Esophagus muscularis mucosa (tissue), 4 donors: ENCODE data around the gene SLC2A10. TPM values are rescaled to one million over a fixed set of nuclear protein-coding genes. Genes with fewer than 3 reads are reported as not detected.
"Not testable (repeated sequence)": the region's sequence is repeated elsewhere in the genome, so short reads cannot be mapped to it uniquely, and the experiment has no call there.

Experiments used
- DNase-seq: peaks from one replicate; pipeline ENCODE4 v3.0.0-alpha.2; 2017; ENCODE audit errors: extremely low spot score
- H3K27ac ChIP-seq, 4 donors: fragments of 200-600 bp; sonication (generic); replicated peaks in 1 of 4; 1 replicate in 3 of 4; 2 replicates in 1 of 4; pipeline ENCODE4 v1.5.1; 2016 to 2019; ENCODE audit warnings: mild to moderate bottlenecking in 1 of 4
- H3K27me3 ChIP-seq, 4 donors: fragments of 200-600 bp; sonication (generic); one replicate each; pipeline versions ENCODE4 v1.5.1 to v1.6.0; 2016 to 2019
- H3K36me3 ChIP-seq, 4 donors: fragments of 200-600 bp; sonication (generic); one replicate each; pipeline ENCODE4 v1.5.1; 2016 to 2019
- H3K4me1 ChIP-seq, 4 donors: fragments of 200-600 bp; sonication (generic); one replicate each; pipeline ENCODE4 v1.5.1; 2016 to 2019
- H3K4me3 ChIP-seq, 4 donors: fragments of 200-600 bp; sonication (generic); 1 replicate in 2 of 4; 2 replicates in 2 of 4; pipeline ENCODE4 v1.5.1; 2016 to 2019; ENCODE audit warnings: mild to moderate bottlenecking in 4 of 4, moderate library complexity in 1 of 4
- H3K9me3 ChIP-seq, 4 donors: fragments of 200-600 bp; sonication (generic); 1 replicate in 3 of 4; 2 replicates in 1 of 4; pipeline ENCODE4 v1.5.1; 2016 to 2019
- EP300 ChIP-seq: sonication (generic); formaldehyde crosslinking; IDR thresholded peaks from one replicate; pipeline ENCODE4 v1.6.1; 2017; ENCODE audit warnings: antibody characterized with exemption
- POLR2A ChIP-seq: fragments of 450-650 bp; IDR thresholded peaks from one replicate; pipeline ENCODE4 v1.6.1; 2017; ENCODE audit warnings: antibody characterized with exemption, moderate library complexity, mild to moderate bottlenecking, low read depth
- POLR2AphosphoS5 ChIP-seq, 2 donors: sonication (generic); formaldehyde crosslinking; IDR thresholded peaks; one replicate each; pipeline ENCODE4 v1.6.1; 2017; ENCODE audit warnings: antibody characterized with exemption in 2 of 2
- WGBS: methylation state at CpG from one replicate; pipeline ENCODE4 v1.1.5; 2018; 5-methylcytosine and 5-hydroxymethylcytosine counted together
- intact Hi-C: fragments of 100-400 bp; cut with DNase I; formaldehyde crosslinking; loops from one replicate; pipeline ENCODE4 v1.15.1; 2023
- total RNA-seq, 4 donors: library from RNA; depleted of rRNA; stranded (reverse); fragments of >200 nt; gene quantifications; one replicate each; pipeline versions ENCODE4 v1.1.0 to v1.2.1, GENCODE V29; 2016
- TF ChIP-seq, protein P1 (sequence below), 3 experiments: fragments of 200-600 bp in 2 of 3; fragments of 450-650 bp in 1 of 3; sonication (generic) in 2 of 3; IDR thresholded peaks; one replicate each; pipeline ENCODE4 v1.5.1; 2017 to 2019; ENCODE audit warnings: antibody characterized with exemption in 3 of 3, mild to moderate bottlenecking in 2 of 3, moderate library complexity in 1 of 3

SLC2A10 gene
- total RNA-seq, 4 donors from 2014 or later, result 9.6 to 27.0 (median 15.3) TPM

DNA sequence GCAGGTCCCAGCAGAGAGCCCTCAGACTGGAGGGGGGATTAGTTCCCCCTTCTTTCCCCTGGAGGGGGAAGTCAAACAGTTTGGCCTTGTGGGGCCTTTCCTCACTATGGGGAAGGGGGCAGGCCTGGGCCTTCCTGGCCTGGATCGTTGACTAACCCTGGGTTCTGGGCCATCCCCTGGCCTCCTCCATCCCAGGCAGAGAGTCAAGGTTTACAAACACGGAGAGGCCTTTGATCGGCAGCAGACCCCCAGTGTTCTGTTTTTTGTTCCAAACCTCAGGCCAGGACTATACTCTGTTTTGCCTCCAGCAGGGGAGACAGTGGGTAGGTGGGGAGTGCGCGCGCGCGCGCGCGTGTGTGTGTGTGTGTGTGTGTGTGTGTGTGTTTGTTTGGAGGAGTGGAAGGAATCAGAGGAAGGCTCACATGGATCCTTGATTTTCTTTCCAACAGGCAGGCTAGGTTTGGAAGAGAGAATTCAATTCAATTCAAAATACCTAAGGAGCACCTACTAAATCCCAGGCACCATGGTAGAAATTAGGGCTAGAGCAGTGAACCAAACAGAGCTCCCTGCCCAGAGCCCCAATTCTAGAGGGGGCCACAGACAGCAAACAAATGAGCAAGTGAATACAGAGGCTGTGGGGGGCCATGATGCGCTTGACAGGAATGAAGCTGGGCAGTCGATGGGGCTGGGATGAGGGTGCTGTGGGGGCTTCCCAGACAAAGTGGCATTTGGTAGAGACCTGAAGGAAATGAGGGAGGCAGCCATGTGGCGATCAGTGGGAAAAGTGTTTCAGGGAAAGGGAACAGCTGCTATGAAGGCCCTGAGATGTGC lies 35.0 kb upstream of the SLC2A10 start:
- H3K27ac ChIP-seq, result no peak overlapping the region
- H3K27me3 ChIP-seq, result no peaks in the 10 kb centered on the region
- DNase-seq, result no peak
- no peak overlapping the region for H3K4me3 ChIP-seq
- no peaks in the 10 kb centered on the region for H3K4me1 ChIP-seq
- 86% methylated on average over 11 of the region's 14 CpGs for WGBS
- intact Hi-C loops, result no loop called here
- TF ChIP-seq POLR2A, result no peak
- TF ChIP-seq EP300, result no peak
- TF ChIP-seq POLR2AphosphoS5 (IDR thresholded peaks at IDR 0.05), result no peak
- TF ChIP-seq, protein P1, sequence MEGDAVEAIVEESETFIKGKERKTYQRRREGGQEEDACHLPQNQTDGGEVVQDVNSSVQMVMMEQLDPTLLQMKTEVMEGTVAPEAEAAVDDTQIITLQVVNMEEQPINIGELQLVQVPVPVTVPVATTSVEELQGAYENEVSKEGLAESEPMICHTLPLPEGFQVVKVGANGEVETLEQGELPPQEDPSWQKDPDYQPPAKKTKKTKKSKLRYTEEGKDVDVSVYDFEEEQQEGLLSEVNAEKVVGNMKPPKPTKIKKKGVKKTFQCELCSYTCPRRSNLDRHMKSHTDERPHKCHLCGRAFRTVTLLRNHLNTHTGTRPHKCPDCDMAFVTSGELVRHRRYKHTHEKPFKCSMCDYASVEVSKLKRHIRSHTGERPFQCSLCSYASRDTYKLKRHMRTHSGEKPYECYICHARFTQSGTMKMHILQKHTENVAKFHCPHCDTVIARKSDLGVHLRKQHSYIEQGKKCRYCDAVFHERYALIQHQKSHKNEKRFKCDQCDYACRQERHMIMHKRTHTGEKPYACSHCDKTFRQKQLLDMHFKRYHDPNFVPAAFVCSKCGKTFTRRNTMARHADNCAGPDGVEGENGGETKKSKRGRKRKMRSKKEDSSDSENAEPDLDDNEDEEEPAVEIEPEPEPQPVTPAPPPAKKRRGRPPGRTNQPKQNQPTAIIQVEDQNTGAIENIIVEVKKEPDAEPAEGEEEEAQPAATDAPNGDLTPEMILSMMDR (IDR thresholded peaks at IDR 0.05), result no peak
- H3K36me3 ChIP-seq, result no peaks in the 10 kb centered on the region
- H3K9me3 ChIP-seq, result peaks cover 0 to 25% (median 0%) of the 10 kb centered on the region in 4 donors

DNA sequence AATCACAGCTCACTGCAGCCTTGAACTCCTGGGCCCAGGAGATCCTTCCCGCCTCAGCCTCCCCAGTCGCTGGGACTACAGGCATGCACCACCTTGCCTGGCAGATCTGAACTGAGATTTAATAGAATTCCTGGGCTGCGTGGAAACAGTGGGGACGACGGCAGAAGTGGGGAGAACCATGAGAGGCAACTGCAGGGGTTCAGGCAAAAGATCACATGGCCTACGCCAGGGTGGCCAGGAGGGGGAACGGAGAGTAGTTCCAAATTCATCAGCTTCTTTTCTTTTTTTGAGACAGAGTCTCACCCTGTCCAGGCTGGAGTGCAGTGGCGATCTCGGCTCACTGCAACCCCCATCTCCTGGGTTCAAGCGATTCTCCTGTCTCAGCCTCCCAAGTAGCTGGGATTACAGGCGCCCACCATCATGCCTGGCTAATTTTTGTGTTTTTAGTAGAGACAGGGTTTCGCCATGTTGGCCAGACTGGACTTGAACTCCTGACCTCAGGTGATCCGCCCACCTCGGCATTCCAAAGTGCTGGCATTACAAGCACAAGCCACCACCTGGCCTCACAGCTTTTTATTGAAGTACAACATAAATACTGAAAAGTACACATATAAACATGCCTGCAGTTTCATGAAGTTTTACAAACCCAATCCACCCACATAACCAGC lies 32.7 kb upstream of the SLC2A10 start:
- H3K27ac ChIP-seq, H3K36me3 ChIP-seq, H3K4me3 ChIP-seq, H3K27me3 ChIP-seq, DNase-seq, intact Hi-C loops: not testable (repeated sequence)
- WGBS, result 89% methylated on average over 9 of the region's 14 CpGs
- peaks cover 0 to 11% (median 9%) of the 10 kb centered on the region in 4 donors for H3K4me1 ChIP-seq
- H3K9me3 ChIP-seq, result peaks cover 0 to 10% (median 0%) of the 10 kb centered on the region in 4 donors

DNA sequence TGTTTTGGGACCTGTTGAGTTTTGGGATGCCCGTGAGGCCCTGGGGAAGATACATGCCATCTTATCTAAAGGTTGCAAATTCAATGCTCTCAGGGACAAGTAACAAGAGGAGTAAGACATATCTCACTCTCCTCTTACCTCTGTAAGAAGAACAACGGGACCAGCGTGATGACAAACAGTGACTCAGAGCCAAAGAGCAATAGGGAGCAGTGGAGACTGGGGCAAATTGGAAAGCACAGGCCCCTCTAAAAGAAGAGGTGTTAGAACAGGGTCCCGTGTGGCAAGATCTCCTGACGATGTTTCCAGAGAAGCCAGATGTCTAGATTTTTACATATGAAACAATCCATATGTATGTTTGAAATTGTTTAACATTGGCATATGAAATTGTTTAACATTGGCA lies 31.8 kb upstream of the SLC2A10 start:
- peaks cover 1 to 16% (median 12%) of the 10 kb centered on the region in 4 donors for H3K4me1 ChIP-seq
- H3K4me3 ChIP-seq, result no peak overlapping the region
- no peaks in the 10 kb centered on the region for H3K27me3 ChIP-seq
- peaks cover 0 to 9% (median 2%) of the 10 kb centered on the region in 4 donors for H3K36me3 ChIP-seq
- intact Hi-C loops, result no loop called here
- TF ChIP-seq POLR2A (no peak), EP300 (no peak), POLR2AphosphoS5 (IDR thresholded peaks at IDR 0.05) (no peak)
- TF ChIP-seq, protein P1 (IDR thresholded peaks at IDR 0.05), result no peak
- H3K9me3 ChIP-seq, result peaks cover 0 to 3% (median 0%) of the 10 kb centered on the region in 4 donors
- H3K27ac ChIP-seq, result no peak overlapping the region
- DNase-seq, result no peak
- 90% methylated on average over 5 of the region's 5 CpGs for WGBS

DNA sequence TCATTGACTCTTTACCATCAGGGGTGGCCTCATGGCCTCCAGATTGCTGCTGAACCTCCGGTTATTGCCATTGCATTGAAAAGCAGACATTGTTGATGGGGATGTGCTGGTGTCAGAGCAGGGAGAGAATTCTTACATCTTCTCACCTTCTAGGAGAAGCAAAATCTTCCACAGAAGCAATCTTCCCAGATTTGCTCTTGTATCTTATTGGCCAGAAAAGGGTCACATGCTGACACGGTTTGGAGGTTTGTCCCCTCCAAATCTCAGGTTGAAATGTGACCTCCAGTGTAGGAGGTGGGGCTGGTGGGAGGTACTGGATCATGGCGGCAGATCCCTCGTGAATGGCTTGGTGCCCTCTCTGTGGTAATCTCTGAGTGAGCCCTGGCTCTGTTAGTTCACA lies 30.9 kb upstream of the SLC2A10 start:
- Histone ChIP-seq H3K36me3 (peaks cover 0 to 9% (median 2%) of the 10 kb centered on the region in 4 donors), H3K4me1 (peaks cover 10 to 25% (median 21%) of the 10 kb centered on the region in 4 donors), H3K27ac (no peak overlapping the region), H3K4me3 (no peak overlapping the region), H3K9me3 (no peaks in the 10 kb centered on the region), H3K27me3 (no peaks in the 10 kb centered on the region)
- 96% methylated on average over 4 of the region's 4 CpGs for WGBS
- intact Hi-C loops, result no loop called here
- no peak for DNase-seq
- TF ChIP-seq, protein P1 (IDR thresholded peaks at IDR 0.05), result no peak
- TF ChIP-seq POLR2A, result no peak
- no peak for TF ChIP-seq EP300
- no peak for TF ChIP-seq POLR2AphosphoS5 (IDR thresholded peaks at IDR 0.05)

DNA sequence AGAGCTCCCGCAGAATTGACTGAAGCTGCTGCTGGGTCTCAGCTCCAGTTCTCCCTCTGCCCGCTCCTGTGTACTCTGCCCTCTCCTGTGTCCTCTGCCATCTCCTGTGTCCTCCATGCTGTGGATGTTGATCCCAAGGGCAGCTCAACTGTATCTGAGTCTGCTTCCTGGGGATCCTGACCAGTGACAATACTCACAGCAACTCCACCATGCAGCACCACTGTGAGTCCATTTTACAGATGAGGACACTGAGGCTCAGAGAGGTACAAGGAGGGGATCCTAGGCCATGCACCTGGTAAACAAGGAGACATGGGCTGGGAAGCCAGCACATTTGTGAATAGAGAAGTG lies 28.8 kb upstream of the SLC2A10 start:
- no CpG with 5 or more reads among the region's 2 CpGs for WGBS
- TF ChIP-seq POLR2A, result no peak
- no peak for TF ChIP-seq POLR2AphosphoS5 (IDR thresholded peaks at IDR 0.05)
- TF ChIP-seq EP300, result no peak
- TF ChIP-seq, protein P1 (IDR thresholded peaks at IDR 0.05), result no peak
- H3K36me3 ChIP-seq, result peaks cover 0 to 10% (median 6%) of the 10 kb centered on the region in 4 donors
- DNase-seq, result no peak
- H3K27ac ChIP-seq, result no peak overlapping the region
- H3K4me1 ChIP-seq, result peaks cover 13 to 44% (median 39%) of the 10 kb centered on the region in 4 donors
- intact Hi-C loops, result loop anchor here (5.0 kb wide), 1 partner anchor 108 kb away; no protein-coding TSS in a partner anchor
- no peaks in the 10 kb centered on the region for H3K9me3 ChIP-seq
- H3K4me3 ChIP-seq, result no peak overlapping the region
- no peaks in the 10 kb centered on the region for H3K27me3 ChIP-seq
